ENCODE results near the gene SPR. TPM values are rescaled to one million over a fixed set of nuclear protein-coding genes. Genes with fewer than 3 reads are reported as not detected.

Gene SPR
- total and polyA plus RNA-seq, 2 donors (not counting 3 experiments of a cell fraction or from before 2014, with no cell fraction given) = 22.0 to 27.6 TPM

GRCh38 chr2:72924353-72925240 is 37.4 kb downstream of the SPR start:
- CTCF ChIA-PET = interaction anchor here (0.9 to 5.8 kb wide), 3 partner anchors 31 to 252 kb away, joined by 3 to 26 read pairs (median 25); no protein-coding TSS in a partner anchor
- Histone ChIP-seq H3K9ac (replicated peaks; ENCODE audit: extremely low read depth, insufficient read depth, low read length) (no peak overlapping the region), H3K9me1 (replicated peaks; ENCODE audit: control insufficient read depth, extremely low read depth, insufficient read depth, low read length) (no peaks in the 10 kb centered on the region), H3K36me3 (ENCODE audit: control insufficient read depth in 2 of 2, extremely low read depth in 1 of 2, insufficient read depth in 2 of 2, low read length in 2 of 2) (no peaks in the 10 kb centered on the region), H3K4me2 (ENCODE audit: insufficient read depth, low read length) (no peak overlapping the region), H2AFZ (ENCODE audit: low read depth, low read length) (no peak overlapping the region), H3K79me2 (ENCODE audit: control insufficient read depth, insufficient read depth, low read length) (no peaks in the 10 kb centered on the region), H3K27ac (ENCODE audit: insufficient read depth, low read depth, low read length) (no peak overlapping the region), H4K20me1 (replicated peaks; ENCODE audit: control insufficient read depth, extremely low read depth, insufficient read depth, low read length) (no peaks in the 10 kb centered on the region), H3K4me3 (replicated peaks in 1 of 3; ENCODE audit: insufficient read depth in 1 of 3, low read depth in 1 of 3, low read length in 3 of 3) (no peak overlapping the region), H3K9me3 (replicated peaks; ENCODE audit: control insufficient read depth, insufficient read depth, low read length) (peaks cover 4% of the 10 kb centered on the region), H3K4me1 (ENCODE audit: control insufficient read depth, extremely low read depth, insufficient read depth, low read length) (peaks cover 3% of the 10 kb centered on the region), H3K27me3 (ENCODE audit: control insufficient read depth in 2 of 2, insufficient read depth in 2 of 2, low read length in 2 of 2) (peaks cover 93 to 100% of the 10 kb centered on the region in 2 experiments)
- TF ChIP-seq EZH2 (IDR thresholded peaks at IDR 0.05; ENCODE audit: borderline replicate concordance, low read depth, low read length, severe bottlenecking) = peak; percentile 91
- no peak for TF ChIP-seq CTCF (IDR thresholded peaks at IDR 0.05; ENCODE audit: extremely low read depth in 1 of 2, insufficient read depth in 1 of 2, low read depth in 1 of 2, low read length in 2 of 2)
- no peak for TF ChIP-seq GATA2 (IDR thresholded peaks at IDR 0.05; ENCODE audit: insufficient read depth, insufficient read length, low read depth, low read length)
- TF ChIP-seq MYC (IDR thresholded peaks at IDR 0.05; ENCODE audit: low read depth, low read length) = no peak
- no peak for TF ChIP-seq POLR2AphosphoS5 (IDR thresholded peaks at IDR 0.05; ENCODE audit: insufficient read depth, low read depth, low read length)
- POLR2A ChIA-PET = no interaction called here
- BruUV-seq (replicated peaks) = no TSS peak
- DNase-seq (ENCODE audit: low read depth, low spot score) (no peak), FAIRE-seq (peak; percentile 24)
- dilution Hi-C loops (cut with MboI; ENCODE audit: extremely low pct_ligation_motif_present, low sequenced_read_pairs) (no loop called here), intact Hi-C loops (cut with micrococcal nuclease) (no loop called here)
